ENCODE measurements around the gene RELL2.
A peak's percentile ranks its signal among the peaks of the same experiment; 100 is the strongest.

Gene RELL2

DNA sequence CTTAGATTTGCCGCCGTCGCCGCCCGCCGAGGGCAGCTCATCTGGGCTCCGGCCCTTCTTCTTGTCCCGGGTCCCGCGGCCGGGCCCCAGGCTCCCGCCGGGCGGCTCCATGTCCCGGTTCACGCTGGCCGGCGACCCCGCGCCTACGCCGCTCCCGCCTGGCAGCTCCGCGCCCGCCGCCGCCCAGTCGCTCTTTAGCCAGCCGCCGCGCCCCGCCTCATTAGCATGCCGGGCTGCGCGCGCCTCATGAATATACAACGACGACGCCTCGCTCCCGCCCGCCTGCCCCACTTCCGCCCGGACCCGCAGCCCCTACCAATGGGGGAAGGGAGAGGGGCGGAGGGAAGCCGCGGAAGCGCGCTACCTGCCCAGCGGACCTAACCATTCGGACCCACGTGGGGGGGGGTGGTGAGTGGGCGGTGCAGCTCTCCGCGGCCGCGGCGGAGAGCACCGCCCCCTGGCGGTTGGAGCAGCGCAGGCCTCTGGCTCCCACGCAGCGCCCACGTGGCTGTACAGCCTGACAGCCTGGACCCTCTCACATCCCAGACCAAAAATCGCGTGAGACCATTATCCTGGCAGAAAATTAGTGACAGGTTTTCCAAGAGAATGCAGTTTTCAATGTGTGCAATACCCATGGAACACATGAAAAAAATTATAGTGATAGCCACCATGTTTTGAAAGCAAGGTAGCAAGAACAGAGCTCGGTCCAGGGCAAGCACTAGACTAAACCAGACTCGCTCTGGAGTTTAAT, 17.8 kb upstream of the RELL2 start, which contains the start of gene DIAPH1:
TSS of gene DIAPH1 (minus strand) at position 197 of the 751 bp plus-strand sequence. CDS start at position 111, 86 bp downstream.
- peak; percentile 97 to 99 (median 98) for DNase-seq (ENCODE audit: low read depth in 3 of 3, low spot score in 1 of 3)

DNA sequence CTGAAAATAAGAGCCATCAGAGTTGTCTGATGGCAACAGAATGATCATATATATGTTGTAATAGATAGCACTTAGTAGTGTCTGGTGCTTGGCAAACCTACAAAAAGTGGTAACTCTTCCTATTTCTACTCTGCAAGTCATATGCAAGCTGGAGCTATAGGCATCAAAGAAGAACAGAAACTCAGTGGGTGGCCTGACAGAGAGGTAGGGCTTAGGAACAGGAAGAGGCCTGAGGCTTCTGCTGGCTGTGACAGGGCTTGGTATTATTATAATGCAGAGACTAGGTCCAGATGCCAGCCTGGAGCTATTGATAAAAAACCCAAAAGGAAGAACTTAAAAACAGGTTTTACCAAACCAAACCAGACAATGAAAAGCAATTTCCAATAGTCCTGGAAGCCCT, 13.6 kb upstream of the RELL2 start:
- no peak for DNase-seq (ENCODE audit: low read depth in 3 of 3, low spot score in 1 of 3)

DNA sequence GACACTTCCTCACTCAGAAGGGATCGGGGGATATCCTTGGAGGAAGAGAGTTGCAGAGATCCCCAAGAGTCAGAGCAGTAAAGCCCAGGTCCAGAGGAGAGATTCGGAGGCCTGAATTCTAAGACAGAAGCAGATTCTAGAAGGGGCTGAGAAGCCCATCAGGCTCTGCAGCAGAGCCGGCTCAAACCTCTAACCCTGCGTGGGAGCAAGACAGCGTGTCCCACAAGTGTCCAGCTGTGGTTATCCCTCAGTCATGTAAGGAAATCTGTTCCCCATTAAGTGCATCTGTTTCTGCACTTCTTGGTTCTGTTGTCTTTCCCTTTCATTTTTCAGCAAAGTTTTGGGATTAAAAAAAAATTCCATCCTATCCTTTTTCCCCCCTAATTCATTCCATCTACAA, 13.2 kb upstream of the RELL2 start:
- DNase-seq (ENCODE audit: low read depth in 3 of 3, low spot score in 1 of 3) = no peak

DNA sequence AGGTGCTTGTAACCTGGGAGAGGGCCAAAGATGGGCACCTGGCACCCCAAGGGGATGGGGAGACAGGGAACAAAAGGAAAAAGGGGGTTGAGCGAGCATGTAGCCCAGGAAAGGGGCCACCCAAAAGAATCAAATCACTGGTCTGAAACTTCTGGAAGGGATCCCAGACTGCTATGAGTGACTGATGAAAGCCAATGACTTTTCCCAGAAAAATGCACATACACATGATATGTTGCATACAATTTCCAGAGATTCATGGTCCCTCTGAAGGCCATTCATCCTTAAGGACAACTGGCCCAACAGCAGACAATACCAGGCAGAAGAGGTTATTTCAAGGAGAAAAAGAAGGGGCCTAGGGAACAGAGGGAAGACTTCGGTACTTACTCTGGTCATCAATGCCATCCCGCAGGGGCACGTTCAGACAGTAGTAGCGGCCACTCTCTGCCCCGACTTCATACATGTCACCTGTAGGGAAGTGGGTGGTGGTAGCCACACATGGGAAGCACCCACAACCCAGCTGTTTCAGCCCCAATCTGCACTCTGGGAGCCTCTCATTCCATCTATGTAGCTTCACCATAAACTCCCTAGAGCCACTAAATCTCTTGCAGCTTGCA, 8.5 kb upstream of the RELL2 start:
- no peak for DNase-seq (ENCODE audit: low read depth in 3 of 3, low spot score in 1 of 3)

DNA sequence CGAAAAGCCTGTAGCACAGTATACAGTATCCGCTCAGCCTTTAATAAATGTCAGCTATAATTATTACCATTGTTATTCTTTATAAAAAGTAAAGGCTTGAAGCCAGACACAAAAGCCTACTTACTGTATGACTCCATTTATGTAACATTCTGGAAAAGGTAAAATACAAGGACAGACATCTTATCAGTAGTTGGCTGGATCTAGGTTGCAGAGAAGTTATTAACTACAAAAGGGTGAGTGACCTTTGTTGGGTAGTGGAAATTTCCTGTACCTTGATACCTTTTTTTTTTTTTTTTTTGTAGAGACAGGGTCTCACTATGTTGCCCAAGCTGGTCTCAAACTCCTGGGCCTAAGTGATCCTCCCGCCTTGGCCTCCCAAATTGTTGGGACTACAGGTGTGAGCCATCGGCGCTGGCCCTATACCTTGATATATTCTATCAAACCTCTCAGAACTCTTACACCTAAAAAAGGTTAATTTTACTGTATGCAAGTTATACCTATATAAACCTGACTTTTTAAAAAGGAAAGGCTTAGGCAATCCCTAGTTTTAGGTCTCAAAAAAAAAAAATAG, 6.1 kb upstream of the RELL2 start:
- DNase-seq (ENCODE audit: low read depth in 3 of 3, low spot score in 1 of 3) = no peak

DNA sequence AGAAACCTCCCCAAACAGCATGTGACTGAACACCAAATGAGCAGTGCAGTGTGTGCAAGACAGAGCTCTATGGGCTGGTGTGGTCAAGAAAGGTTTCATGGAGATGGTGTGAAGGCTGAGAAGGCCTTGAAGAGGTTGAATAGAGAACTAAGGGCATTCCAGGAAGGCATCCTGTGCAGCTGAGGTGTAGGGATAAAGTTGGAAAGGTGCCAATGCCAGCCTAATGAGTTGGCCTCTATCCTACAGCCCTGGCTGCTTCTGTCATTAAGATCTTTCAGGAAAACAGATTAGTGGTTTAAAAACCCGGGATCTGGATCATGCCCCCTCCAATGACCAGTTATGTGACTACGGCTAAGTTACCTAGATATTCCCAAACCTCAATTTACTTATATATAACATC, 4.1 kb upstream of the RELL2 start:
- DNase-seq (ENCODE audit: low read depth in 3 of 3, low spot score in 1 of 3) = no peak

DNA sequence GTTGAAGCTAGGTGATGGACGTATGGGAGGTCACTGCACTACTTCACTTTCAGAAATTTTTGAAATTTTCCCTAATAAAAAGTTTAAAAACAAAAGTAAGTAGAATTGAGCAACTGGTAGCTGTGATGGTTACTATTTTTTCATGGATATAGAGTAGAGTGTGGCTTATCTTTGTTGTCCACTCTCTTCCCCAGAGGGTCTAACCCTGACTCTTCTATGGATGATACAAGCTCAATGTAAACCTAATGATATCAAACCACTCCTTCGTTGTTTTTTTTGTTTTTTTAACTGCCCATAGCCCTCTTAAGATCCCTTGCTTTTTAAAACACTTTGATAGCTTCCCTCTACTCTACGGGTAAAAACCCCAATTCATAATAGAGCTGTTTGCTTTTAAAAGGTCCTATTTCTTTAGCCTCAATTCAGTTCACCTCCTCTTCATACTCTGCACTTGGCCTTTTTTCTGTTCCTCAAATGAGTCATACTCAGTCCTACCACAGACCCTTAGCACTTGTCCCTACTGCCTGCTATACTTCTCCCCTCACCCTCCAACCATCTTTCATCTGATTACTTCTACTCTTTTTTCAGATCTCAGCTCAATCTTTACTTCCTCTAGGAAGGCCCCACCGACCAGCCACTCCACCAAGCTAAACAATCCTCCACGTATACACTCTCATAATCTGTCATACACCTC, 2.8 kb upstream of the RELL2 start:
- DNase-seq (ENCODE audit: low read depth in 3 of 3, low spot score in 1 of 3) = no peak

DNA sequence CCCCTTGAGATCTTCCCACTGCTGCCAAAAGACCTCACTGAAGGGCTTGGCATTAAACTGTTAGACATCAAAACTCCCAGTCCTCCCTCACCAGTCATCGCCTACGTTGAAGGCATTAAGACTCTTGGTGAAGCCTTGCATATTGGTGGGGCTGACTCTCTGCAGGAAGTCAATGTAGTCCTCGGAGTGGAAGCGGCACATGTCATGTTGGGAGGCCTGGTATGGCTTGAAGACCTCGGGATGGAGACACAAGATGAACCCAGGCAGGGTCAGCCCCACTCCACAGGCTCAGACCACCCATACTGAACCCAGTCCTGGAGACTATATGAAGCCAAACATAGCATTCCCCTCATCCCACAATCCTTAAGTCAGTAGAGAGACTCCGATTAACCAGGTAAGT, 2.1 kb upstream of the RELL2 start:
- DNase-seq (ENCODE audit: low read depth in 3 of 3, low spot score in 1 of 3) = no peak

DNA sequence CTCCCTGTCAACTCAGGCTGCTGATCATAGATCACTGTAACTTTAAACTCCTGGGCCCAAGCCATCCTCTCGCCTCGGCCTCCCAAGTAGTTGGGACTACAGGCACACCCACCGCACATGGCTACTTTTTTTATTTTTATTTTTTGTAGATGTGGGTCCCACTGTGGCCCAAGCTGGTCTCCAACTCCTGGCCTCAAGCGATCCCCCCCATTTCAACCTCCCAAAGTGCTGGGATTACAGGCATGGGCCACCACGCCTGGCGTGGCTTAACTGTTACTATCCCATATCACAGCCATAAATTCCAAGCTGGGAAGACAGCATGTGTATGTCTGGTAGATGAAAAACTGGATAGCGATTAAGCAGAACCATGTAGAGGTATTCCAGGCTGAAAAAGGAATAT, 1.2 kb upstream of the RELL2 start:
- no peak for DNase-seq (ENCODE audit: low read depth in 3 of 3, low spot score in 1 of 3)

DNA sequence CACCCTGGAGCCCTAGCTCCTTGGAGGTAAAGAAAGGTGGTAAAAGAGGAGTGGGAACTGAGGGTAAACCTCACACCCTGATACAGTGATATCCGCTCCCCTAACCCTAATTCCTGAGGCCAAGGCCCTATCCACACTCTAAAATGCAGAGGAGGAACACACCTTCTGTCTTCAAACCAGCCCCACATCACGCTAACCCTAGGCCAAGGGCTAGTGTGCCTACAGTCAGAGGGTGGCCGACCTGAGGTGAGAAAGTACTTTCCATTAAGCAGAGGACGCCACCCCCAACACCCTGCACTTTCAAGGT, 738 bp upstream of the RELL2 start:
- DNase-seq (ENCODE audit: low read depth in 3 of 3, low spot score in 1 of 3) = no peak

DNA sequence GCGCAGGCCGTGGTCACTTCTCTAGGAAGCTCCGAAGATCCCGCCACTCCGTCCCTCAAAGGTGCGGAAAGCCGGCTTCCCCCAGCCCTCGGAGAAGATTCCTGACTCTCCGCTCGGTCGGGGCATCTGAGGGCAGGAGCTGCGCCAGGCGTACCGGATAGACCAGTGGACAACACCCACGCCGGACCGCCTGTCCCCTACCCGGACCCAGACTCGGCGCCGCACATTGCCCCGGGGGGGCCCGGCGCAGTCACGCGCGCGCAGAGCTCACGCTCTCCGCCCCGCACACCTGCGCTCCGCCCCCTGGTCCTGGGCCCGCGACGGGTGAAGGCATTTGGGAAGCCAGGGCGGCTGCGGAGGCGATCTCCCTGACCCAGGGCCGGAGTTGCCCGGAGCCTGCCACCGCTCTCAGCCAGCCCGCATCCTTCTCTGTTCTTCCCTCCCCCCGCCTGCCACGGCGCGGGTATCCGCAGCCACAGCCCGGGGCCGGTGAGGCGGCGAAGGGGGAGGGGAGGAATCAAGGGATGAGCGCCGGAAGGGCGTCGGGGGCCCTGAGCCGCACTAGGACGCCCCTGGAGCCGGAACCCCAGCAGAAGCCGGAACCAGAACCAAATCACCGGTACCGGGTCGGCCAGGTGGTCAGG, 448 bp downstream of the RELL2 start:
- DNase-seq (ENCODE audit: low read depth in 3 of 3, low spot score in 1 of 3) = peak in 2 of 3 donors; percentile 20 to 41

DNA sequence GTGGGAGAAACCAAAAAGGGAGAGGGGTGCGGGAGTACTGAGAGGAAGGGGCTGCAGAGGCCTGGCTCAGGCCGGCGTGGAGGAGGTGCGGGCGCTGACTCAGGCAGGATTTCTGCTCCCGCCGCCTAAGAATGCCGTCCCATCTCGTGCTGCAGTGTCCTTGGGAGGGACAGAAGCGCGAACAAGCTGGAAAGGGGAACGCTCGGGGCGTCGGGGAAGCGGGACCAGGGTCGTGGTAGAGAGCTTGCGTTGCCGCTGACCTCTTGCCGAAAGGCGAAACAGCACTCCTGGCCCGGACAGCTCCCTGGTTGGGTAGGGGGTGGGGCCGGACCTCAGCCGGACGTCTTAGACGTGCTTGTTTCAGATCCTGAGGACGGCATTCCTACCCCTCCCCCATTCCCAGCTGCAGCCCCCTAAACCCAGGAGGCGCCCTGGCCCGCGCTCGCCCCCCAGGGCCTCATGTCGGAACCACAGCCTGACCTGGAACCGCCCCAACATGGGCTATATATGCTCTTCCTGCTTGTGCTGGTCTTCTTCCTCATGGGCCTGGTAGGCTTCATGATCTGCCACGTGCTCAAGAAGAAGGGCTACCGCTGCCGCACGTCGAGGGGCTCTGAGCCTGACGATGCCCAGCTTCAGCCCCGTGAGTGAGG, 1.1 kb downstream of the RELL2 start:
- peak in 1 of 3 donors; percentile 40 for DNase-seq (ENCODE audit: low read depth in 3 of 3, low spot score in 1 of 3)

DNA sequence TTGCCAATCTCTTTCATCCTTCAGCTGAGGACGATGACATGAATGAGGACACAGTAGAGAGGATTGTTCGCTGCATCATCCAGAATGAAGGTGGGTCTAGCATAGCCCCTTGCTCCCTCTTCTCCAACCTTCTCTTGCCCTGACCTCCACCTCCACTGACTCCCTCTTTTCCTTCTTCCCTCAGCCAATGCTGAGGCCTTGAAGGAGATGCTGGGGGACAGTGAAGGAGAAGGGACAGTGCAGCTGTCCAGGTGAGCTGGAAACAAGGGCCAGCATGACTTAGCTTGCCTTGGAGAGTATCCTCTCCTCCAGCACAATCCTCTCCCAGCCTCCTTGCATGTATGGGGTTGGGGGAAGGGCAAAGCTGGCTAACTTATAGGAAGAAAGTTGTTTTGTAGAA, 2.0 kb downstream of the RELL2 start:
- no peak for DNase-seq (ENCODE audit: low read depth in 3 of 3, low spot score in 1 of 3)

DNA sequence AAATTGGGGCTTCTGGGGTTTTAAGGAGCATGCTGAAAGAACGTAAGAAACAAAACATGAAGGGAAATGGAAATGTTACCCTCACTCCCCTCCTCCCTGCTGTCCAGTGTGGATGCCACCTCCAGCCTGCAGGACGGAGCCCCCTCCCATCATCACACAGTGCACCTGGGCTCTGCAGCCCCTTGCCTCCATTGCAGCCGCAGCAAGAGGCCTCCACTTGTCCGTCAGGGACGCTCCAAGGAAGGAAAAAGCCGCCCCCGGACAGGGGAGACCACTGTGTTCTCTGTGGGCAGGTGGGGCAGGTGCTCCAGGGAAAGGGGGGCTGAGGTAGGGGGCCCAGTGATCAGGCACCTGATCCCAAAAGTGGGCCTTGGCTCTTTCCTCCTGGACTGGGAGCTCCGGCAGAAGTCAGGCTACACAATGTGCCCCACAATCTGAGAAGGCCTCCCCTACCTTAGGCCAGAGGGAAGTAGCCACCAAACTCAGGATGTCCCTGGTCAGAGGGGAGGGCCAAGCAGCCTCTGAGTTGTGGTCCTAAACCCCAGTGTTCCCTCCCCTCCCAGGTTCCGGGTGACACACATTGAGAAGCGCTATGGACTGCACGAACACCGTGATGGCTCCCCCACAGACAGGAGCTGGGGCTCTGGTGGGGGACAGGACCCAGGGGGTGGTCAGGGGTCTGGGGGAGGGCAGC, 2.7 kb downstream of the RELL2 start:
- no peak for DNase-seq (ENCODE audit: low read depth in 3 of 3, low spot score in 1 of 3)

DNA sequence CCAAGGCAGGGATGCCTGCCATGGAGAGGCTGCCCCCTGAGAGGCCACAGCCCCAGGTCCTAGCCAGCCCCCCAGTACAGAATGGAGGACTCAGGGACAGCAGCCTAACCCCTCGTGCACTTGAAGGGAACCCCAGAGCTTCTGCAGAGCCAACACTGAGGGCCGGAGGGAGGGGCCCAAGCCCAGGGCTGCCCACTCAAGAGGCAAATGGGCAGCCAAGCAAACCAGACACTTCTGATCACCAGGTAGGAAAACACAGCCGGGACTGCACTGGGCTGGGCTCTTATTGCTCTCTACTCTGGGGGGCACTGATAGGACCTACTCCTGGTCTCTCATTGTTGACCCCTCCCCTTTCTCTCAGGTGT, 3.2 kb downstream of the RELL2 start:
- DNase-seq (ENCODE audit: low read depth in 3 of 3, low spot score in 1 of 3) = no peak

DNA sequence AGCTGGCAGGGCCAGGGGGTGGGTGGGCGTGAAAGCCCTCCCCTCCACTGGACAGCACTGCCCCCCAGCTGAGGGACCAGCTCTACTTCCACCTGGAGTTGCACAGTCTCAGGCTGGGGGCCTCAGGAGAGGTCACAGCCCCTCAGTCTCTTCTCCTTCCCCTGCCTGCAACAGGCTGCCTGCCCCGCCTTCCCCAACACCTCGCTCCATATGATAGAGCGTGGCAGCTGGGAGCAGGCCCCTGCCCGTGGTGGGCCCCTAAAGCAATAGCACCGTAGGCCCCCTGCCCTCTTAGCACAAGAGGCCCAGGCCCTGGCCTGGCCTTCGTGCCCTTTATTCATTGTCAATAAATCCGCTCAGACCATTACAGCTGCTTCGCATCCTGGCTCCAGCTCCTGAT, 3.9 kb downstream of the RELL2 start:
- DNase-seq (ENCODE audit: low read depth in 3 of 3, low spot score in 1 of 3) = no peak

DNA sequence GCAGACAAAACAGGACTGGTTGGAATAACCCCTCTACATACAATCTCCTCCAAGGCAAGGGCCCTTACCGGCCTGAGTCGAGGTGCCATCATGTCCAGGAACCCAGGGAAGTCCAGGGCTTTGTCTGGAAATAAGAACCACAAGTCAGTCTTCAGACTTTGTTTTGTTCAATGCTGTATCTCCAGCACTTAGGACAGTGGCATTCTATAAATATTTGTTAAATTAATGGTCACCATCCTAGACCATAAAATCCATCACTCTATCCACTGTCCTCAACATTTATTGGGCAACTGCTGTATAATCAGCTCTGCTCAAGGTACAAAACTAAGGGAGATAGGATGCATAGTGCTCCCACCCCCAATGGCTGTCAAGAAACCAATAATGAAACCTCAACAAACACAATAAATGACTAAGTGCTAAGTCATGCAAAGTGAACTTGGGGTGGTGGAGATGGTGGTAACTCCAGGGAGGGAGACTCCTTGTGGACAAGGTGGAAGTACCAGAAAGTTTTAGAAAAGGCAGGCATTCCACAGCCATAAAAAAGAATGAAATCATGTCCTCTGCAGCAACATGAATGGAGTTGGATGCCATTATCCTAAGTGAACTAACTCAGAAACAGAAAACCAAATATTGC, 5.0 kb downstream of the RELL2 start:
- DNase-seq (ENCODE audit: low read depth in 3 of 3, low spot score in 1 of 3) = no peak

DNA sequence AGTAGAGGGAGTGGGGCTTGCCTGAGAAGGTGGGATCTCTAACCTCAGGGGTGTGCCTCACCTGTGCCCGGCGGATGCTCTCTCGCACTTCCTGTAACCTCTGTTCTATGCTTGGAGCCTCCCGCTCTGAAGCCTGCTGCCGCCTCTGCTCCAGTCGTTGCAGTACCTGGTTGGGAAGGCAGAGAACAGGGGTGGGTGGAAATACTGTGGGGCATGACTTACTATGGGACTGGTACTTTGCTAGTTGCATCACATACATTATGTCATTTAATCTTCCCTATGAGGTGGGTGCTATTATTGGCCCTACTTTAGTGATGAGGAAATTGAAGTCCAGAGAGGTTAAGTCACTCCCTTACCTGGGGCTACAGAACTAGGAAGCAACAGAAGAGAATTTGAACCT, 9.2 kb downstream of the RELL2 start:
- no peak for DNase-seq (ENCODE audit: low read depth in 3 of 3, low spot score in 1 of 3)

DNA sequence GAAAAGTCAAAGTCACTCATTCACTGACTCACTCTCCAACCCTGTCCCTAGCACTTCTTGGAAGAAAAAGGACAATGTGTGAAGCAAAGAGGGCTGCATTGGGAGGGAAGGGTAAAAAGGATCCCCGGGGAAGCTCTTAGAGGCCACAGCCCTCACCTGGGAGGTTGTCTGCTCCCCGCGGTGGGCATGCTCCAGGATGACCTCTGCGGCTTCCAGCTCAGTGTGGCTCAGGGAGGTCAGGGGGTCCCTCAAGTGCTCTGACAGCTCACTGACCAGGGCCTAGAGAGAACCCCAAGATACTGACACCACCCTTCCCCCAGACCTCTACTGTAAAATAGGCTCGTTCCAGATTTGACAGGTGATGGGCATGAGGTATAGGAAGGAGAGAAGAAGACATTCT, 10.4 kb downstream of the RELL2 start:
- DNase-seq (ENCODE audit: low read depth in 3 of 3, low spot score in 1 of 3) = no peak

DNA sequence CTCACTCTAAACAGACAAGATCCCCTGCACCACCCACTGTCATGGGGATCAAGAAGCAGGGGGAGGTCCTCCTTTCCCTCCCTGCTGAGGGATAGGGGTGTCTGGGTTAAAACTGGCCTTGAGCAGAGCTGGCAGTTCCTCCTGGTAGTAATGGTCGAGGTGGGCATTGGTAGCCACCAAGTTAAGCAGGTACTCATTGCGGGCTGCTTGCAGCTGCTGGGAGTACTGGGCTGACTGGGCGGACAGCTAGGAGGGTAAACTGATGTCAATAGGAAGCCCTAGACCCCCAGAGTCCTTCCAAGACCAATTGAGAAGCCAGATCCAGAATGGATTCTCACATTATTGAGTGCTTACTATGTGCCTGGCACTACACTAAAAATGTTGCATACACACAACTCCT, 11.1 kb downstream of the RELL2 start:
- DNase-seq (ENCODE audit: low read depth in 3 of 3, low spot score in 1 of 3) = no peak

Measured in stimulated activated CD4-positive, alpha-beta T cell treated with anti-CD3 and anti-CD28 coated beads, TNF-alpha, amount 100 ng/mL, for 1 hour (primary cell).